NCI-H2081 treated with DMSO at 0.1 percent for 48 hours (cell line): ENCODE data around the gene INSYN2A.

Source experiments
- DNase-seq: peaks from one replicate; lab custom pipeline; 2025; lab: John Stamatoyannopoulos, UW

INSYN2A gene

DNA sequence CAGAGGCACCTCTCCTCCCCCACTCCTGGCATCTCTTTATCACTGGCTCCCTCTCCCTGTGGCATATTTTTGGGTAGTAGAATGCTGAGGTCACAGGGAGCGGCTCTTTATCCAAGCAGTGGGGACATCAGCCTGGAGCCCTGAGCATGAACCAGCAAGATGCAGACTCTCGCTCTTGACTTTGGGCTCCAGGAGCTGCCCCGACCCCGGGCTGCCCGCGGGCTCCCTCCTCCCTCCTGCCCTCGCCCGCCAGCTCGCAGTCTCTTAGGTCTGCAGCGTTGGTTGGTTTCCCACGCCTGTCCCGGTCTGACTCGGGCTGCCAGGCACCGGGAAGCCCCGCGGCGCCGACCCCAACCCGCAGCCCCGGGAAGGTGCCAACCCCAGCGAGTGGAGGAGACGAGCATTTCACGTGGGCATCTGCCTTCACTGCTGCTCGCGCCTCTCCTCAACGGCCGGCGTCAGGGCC is 1.3 kb downstream of the INSYN2A start:
- DNase-seq = no peak

DNA sequence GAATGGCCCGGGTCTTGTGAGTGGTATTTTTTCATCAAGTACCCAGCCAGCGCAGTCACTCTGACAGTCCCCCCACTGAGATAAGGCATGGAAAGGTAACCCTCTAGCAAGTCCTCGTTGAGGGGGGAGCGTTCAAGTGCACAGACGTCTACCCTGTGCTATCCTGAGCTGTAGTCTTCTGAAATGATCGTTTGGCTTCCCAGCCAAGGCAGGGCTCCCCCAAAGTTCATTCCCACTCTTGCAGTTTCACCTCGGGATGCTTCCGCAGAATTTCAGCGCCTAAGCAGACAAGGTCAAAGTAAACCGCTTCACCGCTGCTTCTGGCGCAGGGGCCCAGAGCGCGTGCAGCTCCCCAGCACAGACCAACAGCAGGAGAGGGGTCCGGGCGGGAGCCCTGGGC is 1.8 kb downstream of the INSYN2A start:
- DNase-seq = no peak

DNA sequence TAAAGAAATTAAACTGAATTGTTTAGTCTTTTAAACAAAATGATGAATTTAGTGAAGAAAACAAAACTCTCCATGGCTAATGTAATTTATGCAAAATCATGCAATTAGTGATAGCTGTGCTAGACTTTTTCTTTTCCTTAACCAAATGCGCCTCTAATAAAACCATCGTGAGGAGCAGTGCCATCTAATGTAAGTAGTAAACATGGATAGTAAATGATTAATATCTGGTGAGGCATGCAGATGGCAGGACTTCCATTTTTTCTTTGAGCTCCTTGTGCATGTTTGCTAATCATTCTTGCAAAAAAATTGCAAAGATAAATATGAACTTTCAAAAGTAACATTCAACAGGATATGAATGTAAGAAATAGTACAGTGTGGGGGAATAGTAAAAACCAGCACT is 2.3 kb downstream of the INSYN2A start:
- no peak for DNase-seq

DNA sequence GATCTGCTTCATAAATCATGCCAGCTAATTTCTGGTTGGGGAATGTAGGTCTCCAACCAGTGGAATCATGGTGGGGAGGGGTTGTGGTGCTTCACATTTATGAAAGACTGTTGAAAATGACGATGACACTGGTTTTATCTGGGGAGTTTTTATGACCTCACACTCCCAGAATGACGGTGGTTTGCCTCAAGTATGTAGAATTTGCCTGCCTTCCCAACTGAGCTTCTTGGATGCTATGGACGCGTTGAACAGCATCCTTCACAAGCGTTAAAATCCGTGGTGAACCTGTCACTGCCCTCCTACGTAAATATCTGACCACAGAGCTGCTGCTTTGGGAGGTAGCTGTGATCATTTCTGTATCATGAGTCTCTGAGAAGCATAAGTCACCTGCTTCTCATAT is 3.3 kb downstream of the INSYN2A start:
- no peak for DNase-seq

DNA sequence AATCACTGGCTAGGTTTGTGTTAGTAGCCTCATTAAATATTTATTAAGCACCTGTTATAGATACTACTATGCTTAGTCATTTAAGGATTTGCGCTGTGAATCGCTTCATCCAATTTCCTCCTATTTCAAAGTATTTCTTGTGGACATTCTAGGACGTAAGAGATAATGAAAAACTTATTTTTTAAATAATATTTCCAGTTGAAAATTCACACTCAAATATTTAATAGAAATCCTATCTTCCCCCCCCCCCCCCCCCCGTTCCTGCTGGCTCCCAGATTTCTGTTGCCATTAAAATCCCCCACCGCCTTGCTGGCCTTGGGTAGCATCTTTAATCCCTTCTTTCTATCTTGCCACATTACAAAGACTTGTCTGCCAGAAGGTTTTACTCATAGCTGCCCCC is 6.0 kb downstream of the INSYN2A start:
- DNase-seq = no peak

DNA sequence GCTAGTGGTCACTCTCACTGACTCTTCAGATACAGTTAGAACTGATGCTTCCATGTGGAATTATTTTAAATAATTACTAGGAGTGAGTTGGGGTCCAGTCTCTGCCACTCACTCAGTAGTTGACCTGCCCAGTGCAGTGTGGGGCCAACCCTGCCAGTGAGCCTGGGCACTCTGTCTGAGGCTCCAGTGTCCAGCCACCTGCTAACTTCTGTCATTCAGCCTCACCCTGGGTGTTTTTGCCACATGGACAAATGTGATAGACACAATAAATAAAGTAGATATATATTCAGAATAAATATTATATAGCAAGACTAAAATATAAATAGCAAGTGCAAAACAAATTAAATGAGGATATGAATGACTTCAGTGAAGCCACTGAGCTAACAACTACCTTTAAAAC is 7.2 kb downstream of the INSYN2A start:
- DNase-seq = no peak

DNA sequence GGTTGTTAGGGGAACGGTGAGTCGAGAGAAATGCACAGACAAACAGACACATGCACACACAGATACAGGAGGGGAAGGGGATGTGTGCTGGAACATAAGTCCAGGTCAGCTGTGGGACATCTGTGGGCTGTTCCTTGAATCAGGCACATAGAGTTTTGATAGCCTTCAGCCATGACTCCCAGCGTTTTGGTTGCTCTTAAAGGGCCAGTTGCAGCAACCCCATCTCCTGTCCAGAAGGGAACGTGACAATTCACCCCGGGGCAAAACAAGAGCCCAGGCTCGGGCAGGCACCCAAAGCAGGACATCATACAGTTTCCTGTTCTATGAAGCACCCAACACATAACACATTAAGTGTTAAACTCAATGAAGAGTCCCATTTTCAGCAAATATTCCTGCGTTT is 9.6 kb downstream of the INSYN2A start:
- DNase-seq = no peak

DNA sequence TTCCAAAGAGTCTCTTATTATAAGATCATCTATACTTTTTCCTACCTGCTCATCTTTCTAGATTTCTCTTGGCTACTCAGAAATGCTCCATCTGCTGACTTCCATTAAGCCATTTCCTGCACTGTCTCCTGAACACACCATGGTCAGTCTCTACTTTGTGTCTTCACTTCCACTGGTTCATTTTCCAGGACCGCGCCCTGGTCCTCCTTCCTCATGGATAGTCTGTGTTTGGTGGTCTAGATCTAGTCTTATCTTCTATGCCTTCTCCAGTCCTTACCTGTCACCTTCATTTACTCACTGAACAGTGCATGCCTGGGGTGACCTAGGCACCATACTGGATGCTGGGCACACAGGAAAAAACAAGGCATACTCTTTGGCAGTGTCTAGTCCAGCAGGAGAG is 11.8 kb downstream of the INSYN2A start:
- DNase-seq = no peak

DNA sequence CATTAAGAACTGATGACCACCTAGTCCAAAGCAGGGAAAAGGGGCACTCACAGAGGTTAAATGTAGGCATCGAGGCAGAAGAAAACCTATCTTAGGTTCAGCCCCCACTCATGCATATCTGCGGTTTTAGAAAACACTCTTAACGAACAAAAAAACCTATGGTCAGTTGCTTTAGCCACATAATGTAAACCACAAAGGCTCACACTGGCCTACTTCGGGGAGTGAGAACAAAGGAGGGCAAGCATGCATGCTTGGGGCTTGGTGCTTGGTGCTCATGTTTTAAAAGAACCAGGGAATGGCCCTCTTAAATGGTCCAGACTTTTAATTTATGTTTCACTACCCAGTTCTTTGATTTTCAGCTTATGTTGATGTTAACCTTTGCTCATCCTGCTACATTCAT is 14.2 kb downstream of the INSYN2A start:
- DNase-seq = no peak

DNA sequence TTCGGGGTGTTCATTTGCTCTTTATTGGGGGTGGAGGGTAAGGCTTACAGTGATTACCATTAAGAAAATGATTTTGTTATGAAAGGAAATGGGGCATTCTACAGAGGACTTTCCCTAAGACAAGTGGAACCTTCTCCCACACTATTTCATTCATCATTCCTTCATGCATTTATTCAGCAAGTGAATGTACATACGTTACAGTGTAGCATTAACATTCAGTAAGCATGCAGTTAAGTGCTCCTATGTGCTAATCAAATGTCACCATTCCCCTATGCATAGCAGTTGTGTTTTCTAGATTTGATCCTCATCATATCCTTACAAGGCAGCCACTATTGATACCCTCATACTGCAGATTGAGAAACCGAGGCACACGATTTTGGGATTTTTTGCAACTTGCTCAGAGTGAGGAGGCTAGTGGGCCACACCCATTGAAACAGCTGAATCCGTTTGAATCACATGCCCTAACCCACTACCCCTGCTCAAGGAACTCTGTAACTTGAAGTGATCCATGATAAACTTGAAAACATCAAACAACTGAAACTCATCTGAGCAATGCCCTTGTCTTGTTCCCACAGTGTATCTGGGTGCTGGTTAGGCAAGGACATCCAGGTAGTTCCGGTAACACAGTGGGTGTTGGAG is 16.7 kb downstream of the INSYN2A start:
- no peak for DNase-seq

DNA sequence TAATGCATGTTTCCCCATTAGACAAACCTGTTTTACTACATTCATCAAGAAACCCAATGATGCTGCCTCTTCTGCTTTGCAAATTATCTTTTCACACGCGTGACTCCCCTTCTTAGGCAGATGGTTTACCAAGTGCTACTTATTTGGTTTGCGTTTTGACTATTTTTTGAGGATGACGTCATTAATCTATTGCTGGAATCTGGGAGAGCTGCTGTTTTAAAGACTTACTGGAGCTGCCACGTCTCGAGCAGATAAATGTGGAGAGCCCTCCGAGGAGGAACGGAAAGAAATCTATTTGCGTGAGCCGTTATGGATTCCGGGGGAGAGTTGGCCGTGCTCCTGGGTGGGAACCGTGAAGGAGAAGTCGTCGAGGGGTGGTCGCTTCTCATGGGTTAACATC is 19.7 kb downstream of the INSYN2A start:
- no peak for DNase-seq

DNA sequence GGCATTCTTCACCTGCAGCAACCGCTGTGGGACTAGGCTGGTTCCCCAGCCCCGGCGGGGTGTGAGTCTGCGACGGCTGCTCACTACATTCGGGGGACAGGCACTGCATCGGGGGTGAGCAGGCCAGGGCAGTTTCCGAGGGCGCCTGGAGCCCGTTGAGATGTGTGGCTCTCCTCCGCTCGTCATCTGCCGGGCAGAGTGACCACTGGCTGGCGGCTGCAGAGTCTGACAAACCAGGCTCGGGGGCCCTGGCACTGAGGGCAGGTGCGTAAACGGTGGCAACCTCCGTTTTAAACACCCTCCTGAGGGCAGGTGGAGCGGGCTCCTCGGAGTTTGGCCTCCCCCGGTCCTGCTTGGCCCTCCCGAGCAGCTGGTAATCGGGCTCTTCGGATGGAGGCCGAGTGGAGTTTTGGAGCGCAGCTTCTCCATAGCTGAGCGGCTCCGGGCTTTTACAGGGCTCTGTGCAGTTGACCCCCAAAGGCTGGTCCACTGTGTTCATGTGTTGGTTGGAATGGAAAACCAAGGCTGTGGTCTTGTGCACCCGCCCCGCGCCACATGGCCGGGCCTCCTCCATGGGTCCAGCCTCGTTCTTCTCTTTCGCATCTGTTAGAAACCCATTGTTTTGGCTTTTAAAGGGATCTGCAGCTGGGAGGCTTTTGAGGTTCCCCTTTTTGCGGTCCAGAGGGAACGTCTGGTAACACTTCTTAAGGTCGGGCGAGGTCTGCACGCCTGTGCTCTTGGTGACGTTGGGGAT is 20.9 kb downstream of the INSYN2A start:
- DNase-seq = no peak

DNA sequence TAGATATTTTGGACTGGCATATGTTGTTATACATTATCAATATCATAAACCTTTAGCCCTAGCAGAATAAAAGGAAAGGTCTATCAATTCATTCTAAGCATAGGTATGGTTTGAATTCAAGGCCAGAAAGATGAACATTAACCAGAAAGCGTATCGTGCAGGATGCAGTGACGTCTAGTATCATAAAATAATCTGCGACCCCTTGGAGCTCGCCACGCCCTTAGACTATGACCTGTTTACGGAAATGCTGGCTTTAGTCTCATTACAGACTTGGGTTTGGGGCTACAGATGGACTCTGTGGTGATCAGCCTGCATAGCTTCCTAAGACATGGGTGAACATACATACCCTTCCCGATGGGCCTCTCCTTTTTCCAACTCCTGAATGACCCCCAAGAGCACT is 21.5 kb downstream of the INSYN2A start:
- no peak for DNase-seq

DNA sequence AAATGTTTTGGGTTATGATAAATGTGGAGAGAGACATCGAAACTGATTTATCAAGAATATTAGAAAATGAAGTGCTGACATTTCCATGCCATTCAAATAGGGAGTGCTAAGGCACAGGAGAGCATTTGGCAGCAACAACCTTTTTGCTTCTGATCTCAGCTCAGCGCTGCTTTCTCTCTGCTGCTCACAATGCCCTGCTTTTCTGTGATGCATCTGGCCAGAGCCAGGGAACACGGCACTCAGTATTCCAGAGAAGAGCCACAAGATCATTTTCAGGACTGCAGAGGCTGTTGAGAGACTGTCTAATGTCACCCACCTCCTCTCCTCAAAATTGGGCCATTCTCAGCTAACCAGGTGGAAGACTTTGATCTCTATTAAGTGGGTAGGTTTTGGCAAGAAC is 28.1 kb downstream of the INSYN2A start:
- DNase-seq = no peak

DNA sequence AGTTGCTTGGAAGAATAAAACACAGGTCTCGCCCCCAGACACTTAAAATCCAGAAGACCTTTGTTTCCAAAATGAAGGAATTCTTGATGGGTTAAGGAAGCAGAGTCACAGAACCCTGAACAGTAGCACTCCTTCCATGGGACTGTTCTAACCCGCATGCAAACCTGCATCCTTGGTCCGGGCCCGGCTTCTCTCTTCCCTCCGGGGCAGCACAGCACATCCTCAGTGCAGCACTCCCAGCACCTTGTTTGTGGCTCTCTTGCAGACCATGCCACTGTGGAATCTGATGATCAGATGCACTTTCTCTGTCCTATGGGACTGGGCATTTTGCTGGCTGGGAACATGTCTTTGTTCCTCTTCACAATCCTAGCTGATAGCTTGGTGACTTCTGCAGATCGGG is 33.5 kb downstream of the INSYN2A start:
- DNase-seq = no peak

DNA sequence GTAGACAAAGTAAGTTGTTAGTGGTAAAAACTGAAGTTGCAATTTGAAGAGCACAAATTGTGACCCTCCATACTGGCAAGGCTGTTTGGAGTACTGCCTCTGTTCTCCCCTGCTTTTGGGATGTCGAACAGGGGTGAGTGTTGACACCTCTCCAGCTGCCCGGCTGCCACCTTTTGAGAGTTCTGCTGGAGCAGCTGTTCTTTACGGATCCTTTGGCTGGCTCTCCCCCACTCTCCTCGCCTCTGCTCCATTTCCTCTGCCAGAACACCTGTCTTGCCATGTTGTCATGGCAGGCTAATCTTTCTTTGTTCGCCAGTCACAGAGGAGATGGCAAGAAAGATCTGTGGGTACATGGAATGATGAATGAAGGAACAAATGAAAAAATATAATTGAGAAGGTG is 34.9 kb downstream of the INSYN2A start:
- DNase-seq = no peak

DNA sequence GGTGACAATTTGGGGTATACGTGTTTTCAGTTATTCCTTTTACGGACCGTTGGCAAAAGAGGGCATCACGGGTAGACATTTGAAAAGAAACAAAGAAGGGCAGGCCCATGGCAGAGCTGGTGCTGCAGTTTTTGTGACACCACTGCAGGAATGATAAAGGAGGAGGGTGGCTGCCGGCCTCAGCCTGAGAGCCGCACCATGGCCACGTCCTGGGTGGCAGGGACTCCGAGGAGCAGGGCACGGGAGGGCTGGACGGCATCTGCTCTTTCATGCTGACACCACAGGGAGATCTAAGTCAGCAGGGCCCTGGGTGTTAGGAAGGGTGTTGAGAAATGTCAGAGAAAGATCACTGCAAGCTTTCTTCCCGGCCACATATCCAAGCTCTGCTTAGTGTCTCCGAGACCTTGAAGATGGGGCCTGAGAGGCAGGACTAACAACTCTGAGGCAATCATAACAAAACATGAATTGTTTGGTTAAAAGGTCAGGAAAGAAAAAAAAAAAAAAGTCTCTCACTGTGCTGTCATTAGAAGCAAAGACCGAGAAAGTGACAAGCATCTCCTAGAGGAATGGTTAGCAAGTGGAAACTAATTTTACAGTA is 36.6 kb downstream of the INSYN2A start:
- DNase-seq = no peak

DNA sequence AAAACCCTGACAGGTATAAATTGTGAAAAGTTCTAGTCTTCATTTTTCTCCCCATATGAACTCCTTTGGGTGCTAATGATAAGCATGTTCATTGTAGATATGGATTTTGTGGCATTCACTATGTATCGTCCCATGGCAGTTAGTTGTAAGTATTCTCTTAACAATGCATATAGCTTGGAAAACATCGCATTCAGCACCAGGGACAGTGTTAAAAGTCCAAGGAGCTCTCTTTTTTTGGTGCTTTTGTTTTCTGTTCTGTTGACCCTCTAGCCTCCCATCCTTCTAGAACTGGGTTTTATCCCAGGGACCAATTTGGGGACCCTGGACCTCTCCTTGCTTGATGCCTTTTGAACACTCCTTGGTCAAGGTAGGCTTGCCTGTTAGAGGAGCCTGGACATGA is 37.7 kb downstream of the INSYN2A start:
- DNase-seq = no peak

DNA sequence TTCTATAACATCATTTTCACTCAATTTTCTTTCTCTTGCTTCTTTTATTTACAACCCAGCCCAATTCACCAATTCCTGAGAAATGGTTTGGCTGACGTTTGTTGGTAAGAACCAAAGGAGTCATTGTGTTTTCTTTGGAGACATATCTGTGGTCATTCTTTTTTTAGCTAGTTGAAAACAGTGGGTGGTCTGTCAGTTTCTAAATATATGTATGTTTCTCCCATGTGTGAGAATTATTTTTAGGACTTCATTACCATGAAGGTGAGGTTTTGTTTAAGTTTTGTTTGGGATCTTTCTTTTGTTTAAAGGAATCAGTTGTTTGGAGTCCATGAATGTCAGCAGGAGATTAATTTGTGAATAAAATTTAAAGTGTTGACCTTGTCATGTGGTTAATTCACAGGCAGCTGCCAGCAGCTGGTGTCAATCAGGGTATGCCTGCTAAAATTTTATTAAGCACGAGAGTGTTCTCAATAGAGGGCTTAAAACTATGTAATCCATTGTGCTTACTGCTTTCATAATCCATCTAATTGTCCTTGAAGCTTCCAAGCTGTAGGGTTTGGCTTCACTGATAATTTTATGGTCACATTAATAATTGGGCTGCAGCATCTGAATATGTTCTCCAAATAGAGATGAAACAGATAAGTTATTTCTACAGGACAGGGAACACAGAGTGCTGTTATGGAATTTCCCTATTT is 38.7 kb downstream of the INSYN2A start:
- no peak for DNase-seq

DNA sequence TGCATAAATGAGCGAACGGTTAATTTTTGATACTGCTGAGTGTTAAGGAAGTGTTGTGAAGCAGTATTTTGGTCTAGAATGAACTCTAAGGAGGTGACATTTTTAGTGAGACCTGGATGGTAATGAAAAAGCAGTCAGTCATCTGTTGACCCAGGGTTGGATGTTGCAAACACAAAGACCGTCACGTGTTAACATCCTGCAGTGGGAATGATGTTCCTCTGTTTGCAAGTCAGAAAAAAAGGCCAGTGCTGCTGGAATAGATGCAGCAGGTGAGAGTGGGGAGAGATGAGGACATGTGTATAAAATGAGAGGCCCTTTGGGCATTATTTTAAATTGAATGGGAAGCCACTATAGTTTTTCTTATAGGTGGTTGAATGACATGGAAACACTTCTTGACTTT is 39.3 kb downstream of the INSYN2A start:
- DNase-seq = no peak

DNA sequence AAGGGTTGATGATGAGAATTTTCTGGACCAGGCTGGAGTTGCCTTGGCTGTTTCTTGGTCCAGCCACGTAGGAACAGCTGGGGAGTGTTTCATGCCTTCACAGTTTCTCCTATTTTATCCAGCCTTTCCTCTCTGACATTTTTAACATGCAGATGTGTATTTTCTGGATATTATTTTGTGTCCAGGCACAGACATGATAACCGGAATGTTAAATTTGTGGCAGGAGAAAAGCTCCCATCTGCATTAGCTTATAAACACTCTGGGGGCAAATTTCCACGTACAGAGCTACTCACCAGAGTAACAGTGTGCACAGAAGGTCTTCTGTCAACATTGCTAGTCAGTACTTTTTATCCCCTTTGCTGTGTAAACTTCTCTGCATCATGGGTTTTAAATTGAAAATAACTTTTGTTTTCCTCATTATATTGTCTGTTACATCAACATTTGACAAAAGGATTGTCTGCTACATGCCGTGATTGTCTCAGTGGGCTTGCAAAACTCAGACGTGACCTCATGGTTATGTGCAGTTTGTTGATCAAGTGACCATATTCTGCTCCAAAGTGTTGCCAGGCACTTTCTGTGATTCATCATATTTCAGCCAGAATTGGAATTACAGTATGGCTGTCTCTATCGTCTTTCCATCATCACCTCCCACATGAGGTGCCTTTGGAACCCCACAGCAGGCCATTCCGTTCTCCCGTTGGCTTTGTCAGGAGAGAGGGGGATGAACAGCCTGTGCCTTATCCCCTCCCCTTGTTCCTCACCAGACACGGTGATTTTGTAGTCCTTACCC is 41.4 kb downstream of the INSYN2A start:
- no peak for DNase-seq

DNA sequence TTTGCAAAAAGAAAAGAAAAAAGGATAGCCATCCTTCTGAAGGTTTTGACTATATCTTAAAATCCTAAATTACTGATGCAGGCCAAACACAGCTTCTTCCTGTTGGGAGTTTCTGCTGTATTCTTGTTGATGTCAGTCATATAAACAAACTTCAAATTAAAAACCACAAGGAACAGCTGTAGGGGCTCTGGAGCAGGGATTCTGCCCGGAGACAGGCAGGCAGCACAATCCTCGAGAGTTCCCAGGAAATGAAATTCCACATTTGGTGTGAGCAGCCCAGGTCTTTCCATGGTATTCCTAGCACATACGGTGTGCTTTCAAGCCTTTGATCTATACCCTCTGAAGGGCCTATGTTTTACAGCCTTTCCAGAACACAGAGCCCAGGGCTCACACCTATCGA is 43.2 kb downstream of the INSYN2A start:
- DNase-seq = no peak
